ENCODE measurements around the gene ATOH8.

ATOH8 gene

GRCh38 chr2:85733121-85733960, 20.4 kb upstream of the ATOH8 start:
- H3K9ac ChIP-seq (ENCODE audit: low read length), result no peak overlapping the region
- no peak overlapping the region for H3K27ac ChIP-seq (ENCODE audit: low read depth, low read length)
- H3K27me3 ChIP-seq (ENCODE audit: control insufficient read depth, insufficient read depth, low read length), result no peaks in the 10 kb centered on the region
- H3K4me3 ChIP-seq (ENCODE audit: low read length), result no peak overlapping the region
- H3K36me3 ChIP-seq (ENCODE audit: control insufficient read depth, insufficient read depth, low read length), result no peaks in the 10 kb centered on the region
- H3K4me1 ChIP-seq (ENCODE audit: control insufficient read depth, insufficient read depth, low read length), result peaks cover 9% of the 10 kb centered on the region

DNA sequence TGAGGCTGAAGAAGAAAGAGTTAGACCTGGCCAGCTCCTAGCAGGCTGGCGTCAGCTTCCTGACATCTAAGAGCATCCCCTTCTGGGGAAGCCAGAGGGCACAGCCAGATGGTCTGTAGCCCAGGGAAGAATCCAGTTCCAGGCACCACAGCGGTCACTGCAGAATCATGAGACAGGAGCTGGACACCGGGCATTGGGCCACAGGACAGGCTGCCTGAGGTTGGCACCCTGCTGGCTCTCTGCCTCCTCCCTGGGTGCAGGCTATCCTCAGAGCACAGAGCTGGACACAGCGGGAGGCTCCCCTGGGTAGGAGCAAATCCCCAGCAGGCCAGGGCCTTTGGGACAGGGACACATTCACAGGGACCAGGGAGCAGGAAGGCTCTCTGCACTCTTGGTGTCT, 19.8 kb upstream of the ATOH8 start:
- Histone ChIP-seq H3K36me3 (ENCODE audit: control insufficient read depth, insufficient read depth, low read length) (no peaks in the 10 kb centered on the region), H3K9ac (ENCODE audit: low read length) (no peak overlapping the region), H3K27ac (ENCODE audit: low read depth, low read length) (no peak overlapping the region), H3K4me1 (ENCODE audit: control insufficient read depth, insufficient read depth, low read length) (peaks cover 9% of the 10 kb centered on the region), H3K27me3 (ENCODE audit: control insufficient read depth, insufficient read depth, low read length) (no peaks in the 10 kb centered on the region), H3K4me3 (ENCODE audit: low read length) (no peak overlapping the region)

GRCh38 chr2:85734942-85735608, 18.7 kb upstream of the ATOH8 start:
- H3K36me3 ChIP-seq (ENCODE audit: control insufficient read depth, insufficient read depth, low read length), result no peaks in the 10 kb centered on the region
- no peak overlapping the region for H3K4me3 ChIP-seq (ENCODE audit: low read length)
- H3K27ac ChIP-seq (ENCODE audit: low read depth, low read length), result no peak overlapping the region
- H3K4me1 ChIP-seq (ENCODE audit: control insufficient read depth, insufficient read depth, low read length), result peaks cover 9% of the 10 kb centered on the region
- H3K9ac ChIP-seq (ENCODE audit: low read length), result no peak overlapping the region
- no peaks in the 10 kb centered on the region for H3K27me3 ChIP-seq (ENCODE audit: control insufficient read depth, insufficient read depth, low read length)

DNA sequence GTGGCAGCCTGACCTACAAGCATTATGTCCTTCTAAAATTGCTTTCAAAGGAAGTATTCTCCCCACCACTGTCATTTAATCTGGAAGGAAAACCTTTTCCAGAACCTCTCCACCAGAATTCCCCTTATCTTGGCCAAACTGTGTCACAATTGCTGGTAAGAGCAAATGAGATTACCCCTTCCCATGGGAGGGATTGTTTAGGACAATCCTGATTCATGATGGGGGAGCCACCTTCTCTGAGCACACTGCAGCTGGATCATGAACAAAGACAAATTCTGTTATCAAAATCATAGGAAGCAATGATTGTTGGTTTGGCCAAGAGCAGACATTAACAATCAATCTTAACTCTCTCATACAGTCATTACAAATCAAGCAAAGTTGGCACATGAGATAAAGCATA, 18.1 kb upstream of the ATOH8 start:
- H3K4me3 ChIP-seq (ENCODE audit: low read length), result no peak overlapping the region
- no peak overlapping the region for H3K9ac ChIP-seq (ENCODE audit: low read length)
- H3K4me1 ChIP-seq (ENCODE audit: control insufficient read depth, insufficient read depth, low read length), result peaks cover 9% of the 10 kb centered on the region
- no peaks in the 10 kb centered on the region for H3K27me3 ChIP-seq (ENCODE audit: control insufficient read depth, insufficient read depth, low read length)
- H3K36me3 ChIP-seq (ENCODE audit: control insufficient read depth, insufficient read depth, low read length), result no peaks in the 10 kb centered on the region
- no peak overlapping the region for H3K27ac ChIP-seq (ENCODE audit: low read depth, low read length)

GRCh38 chr2:85736456-85737355, 17.1 kb upstream of the ATOH8 start:
- Histone ChIP-seq H3K9ac (ENCODE audit: low read length) (no peak overlapping the region), H3K4me3 (ENCODE audit: low read length) (no peak overlapping the region), H3K36me3 (ENCODE audit: control insufficient read depth, insufficient read depth, low read length) (no peaks in the 10 kb centered on the region), H3K4me1 (ENCODE audit: control insufficient read depth, insufficient read depth, low read length) (peaks cover 14% of the 10 kb centered on the region), H3K27ac (ENCODE audit: low read depth, low read length) (peak overlapping the region; percentile 65), H3K27me3 (ENCODE audit: control insufficient read depth, insufficient read depth, low read length) (no peaks in the 10 kb centered on the region)

DNA sequence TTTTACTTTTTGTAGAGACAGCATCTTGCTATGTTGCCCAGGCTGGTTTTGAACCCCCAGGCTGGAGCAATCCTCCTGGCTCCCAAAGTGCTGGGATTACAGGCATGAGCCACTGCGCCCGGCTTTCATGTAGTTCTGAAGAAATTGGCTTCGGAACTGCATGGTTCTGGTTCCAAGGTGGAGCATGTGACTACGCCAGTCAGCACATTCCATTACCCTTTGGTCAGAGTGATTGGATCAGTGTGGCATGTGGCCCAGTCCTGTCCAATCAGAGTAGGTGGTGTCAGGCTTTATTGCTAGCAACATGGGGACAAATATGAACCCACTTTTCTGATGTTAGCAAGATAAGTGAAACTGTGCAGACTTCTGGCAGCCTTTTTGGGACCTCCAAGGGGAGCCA, 16.3 kb upstream of the ATOH8 start:
- Histone ChIP-seq H3K27ac (ENCODE audit: low read depth, low read length) (peak overlapping the region; percentile 58), H3K4me1 (ENCODE audit: control insufficient read depth, insufficient read depth, low read length) (peaks cover 19% of the 10 kb centered on the region), H3K9ac (ENCODE audit: low read length) (no peak overlapping the region), H3K27me3 (ENCODE audit: control insufficient read depth, insufficient read depth, low read length) (no peaks in the 10 kb centered on the region), H3K36me3 (ENCODE audit: control insufficient read depth, insufficient read depth, low read length) (no peaks in the 10 kb centered on the region), H3K4me3 (ENCODE audit: low read length) (no peak overlapping the region)

- no peak overlapping the region for H3K9ac ChIP-seq (ENCODE audit: low read length)
- no peaks in the 10 kb centered on the region for H3K36me3 ChIP-seq (ENCODE audit: control insufficient read depth, insufficient read depth, low read length)
- H3K27me3 ChIP-seq (ENCODE audit: control insufficient read depth, insufficient read depth, low read length), result no peaks in the 10 kb centered on the region
- H3K4me3 ChIP-seq (ENCODE audit: low read length), result no peak overlapping the region
- peaks cover 22% of the 10 kb centered on the region for H3K4me1 ChIP-seq (ENCODE audit: control insufficient read depth, insufficient read depth, low read length)
- peak overlapping the region; percentile 58 for H3K27ac ChIP-seq (ENCODE audit: low read depth, low read length)
Observed at GRCh38 chr2:85737961-85738360, 15.8 kb upstream of the ATOH8 start.

- Histone ChIP-seq H3K27ac (ENCODE audit: low read depth, low read length) (no peak overlapping the region), H3K36me3 (ENCODE audit: control insufficient read depth, insufficient read depth, low read length) (no peaks in the 10 kb centered on the region), H3K4me3 (ENCODE audit: low read length) (no peak overlapping the region), H3K4me1 (ENCODE audit: control insufficient read depth, insufficient read depth, low read length) (peaks cover 40% of the 10 kb centered on the region), H3K9ac (ENCODE audit: low read length) (no peak overlapping the region), H3K27me3 (ENCODE audit: control insufficient read depth, insufficient read depth, low read length) (no peaks in the 10 kb centered on the region)
Observed at GRCh38 chr2:85740193-85740592, 13.6 kb upstream of the ATOH8 start.

GRCh38 chr2:85741211-85741832, 12.5 kb upstream of the ATOH8 start:
- H3K36me3 ChIP-seq (ENCODE audit: control insufficient read depth, insufficient read depth, low read length), result no peaks in the 10 kb centered on the region
- H3K9ac ChIP-seq (ENCODE audit: low read length), result no peak overlapping the region
- H3K27me3 ChIP-seq (ENCODE audit: control insufficient read depth, insufficient read depth, low read length), result no peaks in the 10 kb centered on the region
- peaks cover 45% of the 10 kb centered on the region for H3K4me1 ChIP-seq (ENCODE audit: control insufficient read depth, insufficient read depth, low read length)
- H3K27ac ChIP-seq (ENCODE audit: low read depth, low read length), result peak overlapping the region; percentile 73
- no peak overlapping the region for H3K4me3 ChIP-seq (ENCODE audit: low read length)

DNA sequence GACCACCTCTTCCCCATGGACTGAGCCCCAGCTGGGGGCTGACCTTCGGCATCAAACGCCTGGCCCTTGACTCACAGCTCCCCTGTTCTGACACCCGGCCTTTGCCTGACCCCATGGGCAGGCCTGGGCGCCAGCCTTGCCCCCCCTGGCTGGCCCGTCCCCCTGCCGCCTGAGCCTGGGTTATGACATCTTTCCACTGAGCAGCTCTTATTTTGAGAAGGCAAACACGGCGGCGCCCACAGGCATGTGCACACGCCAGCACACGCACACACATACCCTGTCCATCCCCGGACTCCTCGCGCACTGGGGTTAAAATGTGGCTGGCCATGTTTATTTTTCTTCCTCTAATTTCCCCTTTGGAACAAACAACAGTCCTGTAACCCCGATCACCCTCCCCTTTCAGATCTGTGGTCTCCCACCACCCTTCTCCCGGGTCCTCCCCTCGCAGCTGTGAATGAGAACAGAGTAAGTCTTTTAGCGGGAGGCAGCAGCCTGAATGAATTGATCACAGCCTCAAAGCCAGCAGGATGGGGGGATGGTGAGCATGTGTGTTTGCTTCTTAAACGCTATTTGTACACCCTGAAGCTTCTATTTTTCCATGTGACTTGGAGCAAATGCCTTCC, 11.8 kb upstream of the ATOH8 start:
- peaks cover 40% of the 10 kb centered on the region for H3K4me1 ChIP-seq (ENCODE audit: control insufficient read depth, insufficient read depth, low read length)
- H3K4me3 ChIP-seq (ENCODE audit: low read length), result no peak overlapping the region
- H3K27me3 ChIP-seq (ENCODE audit: control insufficient read depth, insufficient read depth, low read length), result no peaks in the 10 kb centered on the region
- no peaks in the 10 kb centered on the region for H3K36me3 ChIP-seq (ENCODE audit: control insufficient read depth, insufficient read depth, low read length)
- no peak overlapping the region for H3K9ac ChIP-seq (ENCODE audit: low read length)
- peak overlapping the region; percentile 73 for H3K27ac ChIP-seq (ENCODE audit: low read depth, low read length)

DNA sequence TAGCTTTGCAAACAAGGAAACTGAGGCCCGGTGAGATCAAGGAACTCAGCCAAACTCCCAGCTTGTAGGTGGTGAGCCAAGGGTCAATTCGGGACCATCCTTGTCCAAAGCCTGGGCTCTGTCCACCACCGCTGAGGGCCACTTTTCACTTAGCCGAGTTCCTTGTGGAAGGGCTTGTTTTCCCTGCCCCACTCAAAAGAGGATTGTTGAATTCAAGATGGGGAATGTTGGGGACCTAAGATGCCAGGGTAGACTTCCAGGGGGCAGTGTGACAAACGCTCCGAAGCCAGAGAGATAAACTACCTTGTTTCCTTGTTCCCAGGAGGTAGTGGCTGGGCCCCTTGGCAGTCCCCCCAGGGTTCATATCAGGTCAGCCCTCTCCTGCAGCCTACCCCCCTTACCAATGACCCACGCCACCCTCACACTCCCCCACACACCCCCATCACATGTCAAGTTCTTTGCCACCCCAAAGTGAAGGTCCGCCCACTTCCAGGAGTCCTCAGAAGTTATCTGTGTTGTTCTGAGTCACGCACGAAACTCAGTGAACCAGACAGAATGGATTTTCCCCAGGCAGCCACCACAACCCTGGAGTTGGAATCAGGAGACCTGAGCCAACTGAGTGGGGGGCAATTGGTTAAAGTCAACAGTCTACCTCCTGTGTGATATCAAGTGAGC, 10.3 kb upstream of the ATOH8 start:
- Histone ChIP-seq H3K9ac (ENCODE audit: low read length) (no peak overlapping the region), H3K36me3 (ENCODE audit: control insufficient read depth, insufficient read depth, low read length) (no peaks in the 10 kb centered on the region), H3K4me1 (ENCODE audit: control insufficient read depth, insufficient read depth, low read length) (peaks cover 37% of the 10 kb centered on the region), H3K4me3 (ENCODE audit: low read length) (peak overlapping the region; percentile 19), H3K27me3 (ENCODE audit: control insufficient read depth, insufficient read depth, low read length) (no peaks in the 10 kb centered on the region), H3K27ac (ENCODE audit: low read depth, low read length) (peak overlapping the region; percentile 65)

Measured in rectal smooth muscle tissue (tissue), 1 donor.